ENCODE measurements around the gene RBM39. TPM values are rescaled to one million over a fixed set of nuclear protein-coding genes. Genes with fewer than 3 reads are reported as not detected.

The RBM39 gene
- total RNA-seq, 4 donors from 2014 or later = 410 to 504 (median 446) TPM

DNA sequence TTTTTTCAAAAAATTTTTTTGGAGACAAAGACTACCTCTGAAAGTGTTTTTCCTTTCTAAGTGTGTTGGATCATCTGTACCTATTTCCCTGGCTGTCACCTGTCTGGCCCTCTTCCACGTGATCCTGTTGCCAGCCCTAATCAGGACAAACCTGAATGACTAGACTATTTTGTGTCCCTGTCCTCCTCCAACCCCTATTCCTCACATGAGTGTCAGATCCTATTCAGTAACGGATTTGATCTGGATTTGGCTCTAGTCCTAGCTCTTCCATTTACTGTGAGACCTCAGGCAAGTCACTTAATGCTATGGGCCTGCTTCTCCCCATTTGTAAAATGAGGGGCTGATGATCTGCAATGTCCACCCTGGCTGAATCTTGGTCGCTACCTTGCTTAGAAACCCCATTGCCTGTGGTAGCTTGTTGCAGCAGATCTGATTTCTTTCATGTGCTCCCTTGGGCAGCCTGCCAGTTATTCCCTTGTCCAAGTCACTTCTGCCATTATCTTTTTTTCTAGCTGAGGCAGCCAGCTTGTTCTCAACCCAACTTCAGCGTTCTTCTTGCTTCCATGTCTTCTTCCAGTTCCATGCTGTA is 34.5 kb upstream of the RBM39 start:
- Histone ChIP-seq H3K27me3 (no peaks in the 10 kb centered on the region), H3K4me3 (no peak overlapping the region), H3K36me3 (peaks cover 0 to 26% (median 4%) of the 10 kb centered on the region in 3 donors), H3K27ac (peak overlapping the region in 1 of 4 donors; percentile 14), H3K4me1 (peaks cover 0 to 47% (median 30%) of the 10 kb centered on the region in 4 donors), H3K9me3 (no peaks in the 10 kb centered on the region)
- TF ChIP-seq EP300 (IDR thresholded peaks at IDR 0.05) (no peak), POLR2A (IDR thresholded peaks at IDR 0.05) (no peak)
- TF ChIP-seq, protein P1, sequence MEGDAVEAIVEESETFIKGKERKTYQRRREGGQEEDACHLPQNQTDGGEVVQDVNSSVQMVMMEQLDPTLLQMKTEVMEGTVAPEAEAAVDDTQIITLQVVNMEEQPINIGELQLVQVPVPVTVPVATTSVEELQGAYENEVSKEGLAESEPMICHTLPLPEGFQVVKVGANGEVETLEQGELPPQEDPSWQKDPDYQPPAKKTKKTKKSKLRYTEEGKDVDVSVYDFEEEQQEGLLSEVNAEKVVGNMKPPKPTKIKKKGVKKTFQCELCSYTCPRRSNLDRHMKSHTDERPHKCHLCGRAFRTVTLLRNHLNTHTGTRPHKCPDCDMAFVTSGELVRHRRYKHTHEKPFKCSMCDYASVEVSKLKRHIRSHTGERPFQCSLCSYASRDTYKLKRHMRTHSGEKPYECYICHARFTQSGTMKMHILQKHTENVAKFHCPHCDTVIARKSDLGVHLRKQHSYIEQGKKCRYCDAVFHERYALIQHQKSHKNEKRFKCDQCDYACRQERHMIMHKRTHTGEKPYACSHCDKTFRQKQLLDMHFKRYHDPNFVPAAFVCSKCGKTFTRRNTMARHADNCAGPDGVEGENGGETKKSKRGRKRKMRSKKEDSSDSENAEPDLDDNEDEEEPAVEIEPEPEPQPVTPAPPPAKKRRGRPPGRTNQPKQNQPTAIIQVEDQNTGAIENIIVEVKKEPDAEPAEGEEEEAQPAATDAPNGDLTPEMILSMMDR (IDR thresholded peaks at IDR 0.05) = no peak
- 65 to 71% methylated on average over 4 of the region's 4 CpGs for WGBS, 2 donors
- peak; percentile 58 to 81 for DNase-seq (ENCODE audit: low spot score in 2 of 2)

DNA sequence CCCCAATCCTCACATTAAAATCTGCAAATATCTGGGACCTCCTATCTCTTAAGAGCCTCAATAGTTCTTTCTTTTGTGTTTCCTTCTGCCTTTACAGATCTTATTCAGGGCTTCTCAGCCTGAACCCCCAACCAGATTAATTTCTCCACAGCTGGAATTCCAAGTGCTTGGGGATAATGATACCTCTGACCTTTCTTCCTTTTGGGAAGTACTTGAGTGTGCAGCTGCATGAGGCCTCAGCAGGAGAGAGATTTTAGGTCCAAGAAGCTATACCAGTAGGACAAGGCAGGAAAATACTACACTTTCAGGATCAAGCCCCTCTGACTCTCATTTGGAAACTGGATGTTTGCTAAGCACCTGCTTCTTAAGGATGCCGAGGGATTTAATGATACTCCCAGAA is 32.3 kb upstream of the RBM39 start:
- no peaks in the 10 kb centered on the region for H3K27me3 ChIP-seq
- H3K36me3 ChIP-seq = peaks cover 0 to 12% (median 4%) of the 10 kb centered on the region in 3 donors
- H3K4me1 ChIP-seq = peaks cover 0 to 63% (median 48%) of the 10 kb centered on the region in 4 donors
- DNase-seq (ENCODE audit: low spot score in 2 of 2) = no peak
- peak overlapping the region in 3 of 4 donors; percentile 95 to 98 (median 95) for H3K27ac ChIP-seq
- 40 to 65% methylated on average over 1 of the region's 1 CpG for WGBS, 2 donors
- TF ChIP-seq EP300 (IDR thresholded peaks at IDR 0.05) (no peak), POLR2A (IDR thresholded peaks at IDR 0.05) (no peak)
- TF ChIP-seq, protein P1 (IDR thresholded peaks at IDR 0.05) = no peak
- H3K9me3 ChIP-seq = no peaks in the 10 kb centered on the region
- no peak overlapping the region for H3K4me3 ChIP-seq

DNA sequence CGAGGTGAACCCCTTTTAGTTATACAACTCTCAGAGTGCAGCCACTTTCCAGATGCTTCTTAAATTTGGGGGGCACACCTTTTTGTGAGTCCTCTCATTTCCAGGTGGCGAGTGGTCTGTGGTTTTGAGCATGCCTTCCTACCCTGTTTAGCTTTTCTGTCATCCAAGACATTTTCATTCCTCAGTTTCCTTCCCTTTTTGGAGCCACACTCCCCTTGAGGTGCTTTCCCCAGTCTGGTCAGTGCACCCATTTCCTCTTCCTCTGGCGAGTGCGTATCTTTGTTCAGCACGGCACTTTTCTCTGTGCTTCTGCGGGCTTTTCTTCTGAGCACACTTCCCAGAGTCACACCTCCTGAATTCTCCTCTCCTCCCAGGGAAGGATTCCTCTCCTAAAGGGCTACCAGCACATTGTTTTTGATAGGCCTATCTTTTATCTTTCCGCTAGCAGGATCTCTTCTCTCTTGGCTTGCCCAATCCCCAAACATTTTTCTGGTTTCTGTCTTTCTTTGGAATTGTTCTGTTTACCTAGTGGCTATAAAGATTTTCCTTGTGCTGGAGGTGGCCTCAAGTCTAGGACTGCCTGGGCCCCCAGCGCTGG is 31.2 kb upstream of the RBM39 start:
- TF ChIP-seq, protein P1 (IDR thresholded peaks at IDR 0.05) = no peak
- TF ChIP-seq POLR2A (IDR thresholded peaks at IDR 0.05) = peak in 1 of 2 donors; percentile 41
- peak in 1 of 2 donors; percentile 50 for TF ChIP-seq EP300 (IDR thresholded peaks at IDR 0.05)
- H3K27me3 ChIP-seq = no peaks in the 10 kb centered on the region
- WGBS, 2 donors = 48 to 54% methylated on average over 8 of the region's 8 CpGs
- peak in 1 of 2 donors; percentile 34 for DNase-seq (ENCODE audit: low spot score in 2 of 2)
- peak overlapping the region; percentile 59 to 73 (median 62) for H3K4me3 ChIP-seq
- H3K36me3 ChIP-seq = peaks cover 0 to 6% (median 0%) of the 10 kb centered on the region in 3 donors
- H3K9me3 ChIP-seq = no peaks in the 10 kb centered on the region
- peaks cover 0 to 75% (median 55%) of the 10 kb centered on the region in 4 donors for H3K4me1 ChIP-seq
- H3K27ac ChIP-seq = peak overlapping the region; percentile 95 to 98 (median 96)

GRCh38 chr20:35772563-35773058 is 30.6 kb upstream of the RBM39 start:
- WGBS, 2 donors = 6 to 8% methylated on average over 8 of the region's 8 CpGs
- Histone ChIP-seq H3K9me3 (no peaks in the 10 kb centered on the region), H3K36me3 (peaks cover 0 to 6% (median 0%) of the 10 kb centered on the region in 3 donors), H3K4me1 (peaks cover 0 to 81% (median 61%) of the 10 kb centered on the region in 4 donors), H3K4me3 (peak overlapping the region; percentile 59 to 73 (median 62)), H3K27ac (peak overlapping the region; percentile 95 to 98 (median 96)), H3K27me3 (no peaks in the 10 kb centered on the region)
- no peak for DNase-seq (ENCODE audit: low spot score in 2 of 2)
- TF ChIP-seq, protein P1 (IDR thresholded peaks at IDR 0.05) = no peak
- no peak for TF ChIP-seq EP300 (IDR thresholded peaks at IDR 0.05)
- no peak for TF ChIP-seq POLR2A (IDR thresholded peaks at IDR 0.05)

Measured in tibial nerve (tissue), 4 donors.